Measurements from ENCODE around the gene UPF1. TPM values are rescaled to one million over a fixed set of nuclear protein-coding genes. Genes with fewer than 3 reads are reported as not detected.

Gene UPF1
- total and polyA plus RNA-seq, 11 donors: 27.5 to 84.4 (median 38.3) TPM

DNA sequence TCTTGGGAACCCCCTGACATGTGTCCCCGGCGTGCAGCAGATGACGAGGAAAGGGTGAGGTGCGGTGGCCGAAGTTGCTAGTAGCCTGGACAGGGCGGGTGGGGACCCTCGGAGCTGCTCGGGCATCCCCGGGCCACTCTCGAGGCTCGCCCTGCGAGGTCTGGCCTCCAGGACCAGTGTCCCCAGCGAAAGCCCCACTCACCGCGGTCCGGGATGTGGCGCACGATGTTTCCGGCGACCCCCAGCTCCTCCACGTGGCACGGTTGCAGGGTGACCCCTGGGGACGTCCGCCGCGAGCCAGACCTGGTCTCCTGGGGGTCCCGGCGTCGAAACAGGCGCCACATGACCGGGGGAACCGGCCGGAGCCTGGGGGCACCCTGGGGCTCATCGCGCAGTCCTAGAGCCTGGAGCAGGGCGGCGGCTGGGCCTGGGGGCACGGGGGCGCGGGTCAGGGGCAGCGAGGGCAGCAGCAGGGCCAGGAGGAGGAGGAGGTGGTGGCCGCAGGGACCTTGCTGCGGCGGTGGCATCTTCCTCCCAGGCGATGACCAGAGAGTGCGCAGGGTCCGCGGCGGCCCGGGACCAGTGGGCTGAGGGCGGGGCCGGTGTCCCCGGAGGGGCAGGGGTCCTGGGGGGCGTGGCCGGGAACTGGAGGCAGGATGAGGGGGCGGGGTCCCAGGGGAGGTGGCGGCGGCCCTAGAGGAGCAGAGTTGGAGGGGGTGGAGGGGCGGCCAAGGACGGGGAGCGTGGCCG, 38.2 kb downstream of the UPF1 start:
- TF ChIP-seq, protein P1, sequence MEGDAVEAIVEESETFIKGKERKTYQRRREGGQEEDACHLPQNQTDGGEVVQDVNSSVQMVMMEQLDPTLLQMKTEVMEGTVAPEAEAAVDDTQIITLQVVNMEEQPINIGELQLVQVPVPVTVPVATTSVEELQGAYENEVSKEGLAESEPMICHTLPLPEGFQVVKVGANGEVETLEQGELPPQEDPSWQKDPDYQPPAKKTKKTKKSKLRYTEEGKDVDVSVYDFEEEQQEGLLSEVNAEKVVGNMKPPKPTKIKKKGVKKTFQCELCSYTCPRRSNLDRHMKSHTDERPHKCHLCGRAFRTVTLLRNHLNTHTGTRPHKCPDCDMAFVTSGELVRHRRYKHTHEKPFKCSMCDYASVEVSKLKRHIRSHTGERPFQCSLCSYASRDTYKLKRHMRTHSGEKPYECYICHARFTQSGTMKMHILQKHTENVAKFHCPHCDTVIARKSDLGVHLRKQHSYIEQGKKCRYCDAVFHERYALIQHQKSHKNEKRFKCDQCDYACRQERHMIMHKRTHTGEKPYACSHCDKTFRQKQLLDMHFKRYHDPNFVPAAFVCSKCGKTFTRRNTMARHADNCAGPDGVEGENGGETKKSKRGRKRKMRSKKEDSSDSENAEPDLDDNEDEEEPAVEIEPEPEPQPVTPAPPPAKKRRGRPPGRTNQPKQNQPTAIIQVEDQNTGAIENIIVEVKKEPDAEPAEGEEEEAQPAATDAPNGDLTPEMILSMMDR (IDR thresholded peaks at IDR 0.05): no peak
- TF ChIP-seq POLR2A (IDR thresholded peaks at IDR 0.05): no peak
- Histone ChIP-seq H3K36me3 (peaks cover 4 to 36% (median 32%) of the 10 kb centered on the region in 9 donors), H3K4me1 (peaks cover 2 to 36% (median 10%) of the 10 kb centered on the region in 12 donors), H3K27me3 (peaks cover 0 to 21% (median 9%) of the 10 kb centered on the region in 9 donors), H3K4me3 (no peak overlapping the region), H3K9me3 (no peaks in the 10 kb centered on the region), H3K27ac (no peak overlapping the region)
- intact Hi-C loops (cut with DNase I): loop anchor here in 1 of 10 donors (5.0 kb wide), 1 partner anchor 278 kb away; no protein-coding TSS in a partner anchor
- WGBS, 4 donors: 7 to 15% (median 11%) methylated on average over 38 to 62 of the region's 62 CpGs
- ATAC-seq: peak in 1 of 4 donors; percentile 5
- DNase-seq: peak in 1 of 5 donors; percentile 27

DNA sequence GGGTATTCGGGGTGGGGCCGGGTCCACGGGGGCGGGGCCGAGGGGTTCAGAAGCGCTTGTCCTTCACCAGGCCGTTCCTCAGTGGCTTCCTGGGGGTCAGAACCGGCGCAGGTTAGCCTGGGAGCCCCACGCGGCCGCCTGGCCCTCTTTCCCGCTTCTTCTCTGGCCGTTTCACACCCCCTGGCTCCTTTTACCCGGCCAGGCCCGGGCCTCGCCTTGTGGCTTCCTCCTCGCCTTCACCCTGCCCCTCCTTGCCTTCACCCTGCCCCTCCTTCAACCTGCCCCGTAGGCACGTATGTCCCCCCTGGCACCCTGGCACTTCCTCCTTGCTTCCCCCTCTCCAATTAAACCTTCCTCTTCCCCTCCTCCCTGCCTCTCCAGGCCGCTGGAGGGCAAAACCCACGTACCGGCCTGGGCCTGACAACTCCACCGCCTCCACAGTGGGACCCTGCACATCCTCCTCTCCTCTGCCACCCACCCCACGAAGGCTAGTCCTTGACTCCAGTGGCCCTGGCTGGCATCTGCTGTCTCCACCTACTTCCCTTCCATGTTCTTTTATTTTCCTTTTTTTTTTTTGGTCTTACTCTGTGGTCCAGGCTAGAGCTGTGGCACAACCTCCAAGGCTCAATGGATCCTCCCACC, 38.9 kb downstream of the UPF1 start:
- H3K4me3 ChIP-seq: no peak overlapping the region
- peaks cover 2 to 29% (median 25%) of the 10 kb centered on the region in 9 donors for H3K36me3 ChIP-seq
- peaks cover 2 to 36% (median 10%) of the 10 kb centered on the region in 12 donors for H3K4me1 ChIP-seq
- no peaks in the 10 kb centered on the region for H3K9me3 ChIP-seq
- 28 to 52% (median 44%) methylated on average over 19 to 25 of the region's 25 CpGs for WGBS, 4 donors
- DNase-seq (peak in 1 of 5 donors; percentile 23), ATAC-seq (no peak)
- intact Hi-C loops (cut with DNase I): no loop called here
- TF ChIP-seq POLR2A (IDR thresholded peaks at IDR 0.05): no peak
- TF ChIP-seq, protein P1 (IDR thresholded peaks at IDR 0.05): no peak
- H3K27me3 ChIP-seq: peaks cover 0 to 21% (median 9%) of the 10 kb centered on the region in 9 donors
- H3K27ac ChIP-seq: no peak overlapping the region

DNA sequence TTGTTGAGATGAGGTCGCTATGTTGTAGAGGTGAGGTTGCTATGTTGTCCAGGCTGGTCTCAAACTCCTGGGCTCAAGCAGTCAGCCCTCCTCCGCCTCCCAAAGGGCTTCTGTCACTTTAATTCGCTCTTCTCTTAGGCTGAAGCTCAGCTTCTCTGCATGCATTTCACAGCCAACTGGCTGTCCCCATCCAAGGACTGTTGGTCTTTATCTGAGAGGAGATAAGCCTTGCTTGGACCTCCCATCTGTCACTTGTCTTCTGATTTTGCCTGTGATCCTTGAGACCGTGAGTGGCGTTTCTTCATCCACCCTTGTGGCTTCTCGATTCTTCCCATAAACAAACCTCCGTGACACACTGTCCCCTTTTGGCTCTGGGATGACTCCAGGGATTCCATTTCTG, 39.8 kb downstream of the UPF1 start:
- H3K9me3 ChIP-seq: no peaks in the 10 kb centered on the region
- 68 to 90% (median 87%) methylated on average over 7 of the region's 7 CpGs for WGBS, 4 donors
- intact Hi-C loops (cut with DNase I): no loop called here

More for the DNA sequence above, 39.8 kb downstream of the UPF1 start:
- DNase-seq (no peak), ATAC-seq (no peak)
- Histone ChIP-seq H3K27ac (no peak overlapping the region), H3K4me3 (no peak overlapping the region), H3K4me1 (peaks cover 2 to 31% (median 10%) of the 10 kb centered on the region in 12 donors), H3K36me3 (peaks cover 0 to 20% (median 17%) of the 10 kb centered on the region in 9 donors), H3K27me3 (peaks cover 0 to 21% (median 9%) of the 10 kb centered on the region in 9 donors)
- no peak for TF ChIP-seq POLR2A (IDR thresholded peaks at IDR 0.05)
- TF ChIP-seq, protein P1 (IDR thresholded peaks at IDR 0.05): no peak

All from heart left ventricle (tissue), 16 donors.